Endothelial cell of umbilical vein (primary cell): ENCODE measurements around the gene SLC36A4. TPM values are rescaled to one million over a fixed set of nuclear protein-coding genes. Genes with fewer than 3 reads are reported as not detected.

Source experiments
- BruUV-seq: library from RNA; stranded (reverse); fragments of 400-500 nt; replicated peaks from 2 replicates; lab custom pipeline; 2021; lab: Mats Ljungman, UMichigan
- CTCF ChIA-PET: fragments of 300-600, 350-600 bp; sonication (Branson Sonifier 250); formaldehyde crosslinking; loops from one replicate; lab custom pipeline; 2021; ENCODE audit warnings: antibody characterized with exemption, inconsistent platforms; lab: Charles Lee
- POLR2A ChIA-PET: fragments of 300-600, 350-600 bp; sonication (Branson Sonifier 250); formaldehyde crosslinking; loops from one replicate; lab custom pipeline; 2021; ENCODE audit warnings: antibody characterized with exemption, inconsistent platforms; lab: Charles Lee
- DNase-seq: peaks from one replicate; pipeline ENCODE4 v3.0.0-alpha.2; 2011; ENCODE audit warnings: low read depth, low spot score
- FAIRE-seq: peaks from 2 replicates; lab custom pipeline; 2011; peaks lifted over from hg19 to GRCh38; lab: Jason Lieb, UNC
- H2AFZ ChIP-seq: 2 replicates; pipeline ENCODE4 v1.6.0; 2012; ENCODE audit warnings: low read depth, low read length, control low read depth, inconsistent platforms
- H3K27ac ChIP-seq: 2 replicates; pipeline ENCODE4 v1.5.1; 2011; ENCODE audit warnings: low read depth, mild to moderate bottlenecking, control low read depth, low read length, moderate library complexity; ENCODE audit not compliant: insufficient read depth
- H3K27me3 ChIP-seq, 2 experiments: 2 replicates each; pipeline versions ENCODE4 v1.6.0 to v1.6.1; 2011; ENCODE audit warnings: low read length in 2 of 2, mixed read lengths in 1 of 2; ENCODE audit not compliant: control insufficient read depth in 2 of 2, insufficient read depth in 2 of 2
- H3K36me3 ChIP-seq, 2 experiments: 2 replicates in 1 of 2; 3 replicates in 1 of 2; pipeline ENCODE4 v1.5.1; 2011; ENCODE audit warnings: low read length in 2 of 2, mild to moderate bottlenecking in 1 of 2, moderate library complexity in 1 of 2; ENCODE audit not compliant: control insufficient read depth in 2 of 2, insufficient read depth in 2 of 2; ENCODE audit errors: extremely low read depth in 1 of 2
- H3K4me1 ChIP-seq: 3 replicates; pipeline ENCODE4 v1.5.1; 2011; ENCODE audit warnings: mild to moderate bottlenecking, low read length; ENCODE audit not compliant: control insufficient read depth, insufficient read depth; ENCODE audit errors: extremely low read depth
- H3K4me2 ChIP-seq: 2 replicates; pipeline ENCODE4 v1.6.1; 2011; ENCODE audit warnings: low read length, control low read depth, mixed read lengths; ENCODE audit not compliant: insufficient read depth
- H3K4me3 ChIP-seq, 3 experiments: fragments of 200-600 bp in 1 of 3; sonication (generic), shearing (Covaris generic) in 1 of 3; replicated peaks in 1 of 3; 2 replicates each; pipeline ENCODE4 v1.5.1; 2011 to 2016; ENCODE audit warnings: control low read depth in 3 of 3, low read length in 3 of 3, mild to moderate bottlenecking in 2 of 3, inconsistent platforms in 1 of 3, low read depth in 1 of 3, moderate library complexity in 1 of 3; ENCODE audit not compliant: insufficient read depth in 1 of 3
- H3K79me2 ChIP-seq: 2 replicates; pipeline ENCODE4 v1.6.0; 2012; ENCODE audit warnings: low read length, inconsistent platforms; ENCODE audit not compliant: control insufficient read depth, insufficient read depth
- H3K9ac ChIP-seq: replicated peaks from 2 replicates; pipeline ENCODE3; 2011; ENCODE audit warnings: low read length, control low read depth; ENCODE audit not compliant: insufficient read depth; ENCODE audit errors: extremely low read depth
- H3K9me1 ChIP-seq: replicated peaks from 3 replicates; pipeline ENCODE4 v1.6.0; 2011; ENCODE audit warnings: mild to moderate bottlenecking, low read length; ENCODE audit not compliant: control insufficient read depth, insufficient read depth; ENCODE audit errors: extremely low read depth
- H3K9me3 ChIP-seq: replicated peaks from 2 replicates; pipeline ENCODE4 v1.5.1; 2012; ENCODE audit warnings: low read length, inconsistent platforms; ENCODE audit not compliant: control insufficient read depth, insufficient read depth
- H4K20me1 ChIP-seq: replicated peaks from 2 replicates; pipeline ENCODE3; 2011; ENCODE audit warnings: mild to moderate bottlenecking, low read length; ENCODE audit not compliant: control insufficient read depth, insufficient read depth; ENCODE audit errors: extremely low read depth
- GATA2 ChIP-seq: IDR thresholded peaks from 2 replicates; pipeline ENCODE4 v1.7.0; 2011; ENCODE audit warnings: low read depth, mild to moderate bottlenecking, moderate library complexity, mixed read lengths, low read length; ENCODE audit not compliant: insufficient read length, insufficient read depth
- JUN ChIP-seq: IDR thresholded peaks from 2 replicates; pipeline ENCODE4 v1.6.1; 2011; ENCODE audit warnings: borderline replicate concordance, low read depth; ENCODE audit not compliant: insufficient read length, insufficient read depth
- MYC ChIP-seq: IDR thresholded peaks from one replicate; pipeline ENCODE4 v1.6.1; 2011; ENCODE audit warnings: mild to moderate bottlenecking, low read depth, low read length
- POLR2A ChIP-seq: IDR thresholded peaks from 2 replicates; pipeline ENCODE4 v1.6.1; 2012; ENCODE audit warnings: low read depth, mild to moderate bottlenecking, control low read depth, low read length
- POLR2AphosphoS5 ChIP-seq: IDR thresholded peaks from 2 replicates; pipeline ENCODE4 v1.6.1; 2012; ENCODE audit warnings: low read depth, mild to moderate bottlenecking, control low read depth, low read length, moderate library complexity; ENCODE audit not compliant: insufficient read depth
- dilution Hi-C: fragments of 300-500 bp; cut with MboI; formaldehyde crosslinking; loops from one replicate; pipeline ENCODE4 v1.15.0; 2019; ENCODE audit warnings: low sequenced_read_pairs; ENCODE audit not compliant: extremely low pct_ligation_motif_present
- intact Hi-C: fragments of 100-400 bp; cut with micrococcal nuclease; formaldehyde crosslinking; loops from one replicate; pipeline ENCODE4 v1.10.0; 2022
- polyA plus RNA-seq, 4 experiments: library from polyadenylated mRNA; depleted of rRNA in 3 of 4; stranded (reverse) in 3 of 4; unstranded in 1 of 4; fragments of >200 nt; gene quantifications; 2 replicates each; pipeline versions ENCODE4 v1.2.1 to v1.2.3, GENCODE V29; 2011 to 2012; ENCODE audit warnings: missing spikeins in 1 of 4
- total RNA-seq: library from RNA; stranded (reverse); gene quantifications from 2 replicates; pipeline ENCODE4 v1.2.3, GENCODE V29; 2021
- TF ChIP-seq, protein P1 (sequence below), 2 donors: IDR thresholded peaks; 1 replicate in 1 of 2; 2 replicates in 1 of 2; pipeline ENCODE4 v1.5.1; 2011; ENCODE audit warnings: low read length in 2 of 2, mild to moderate bottlenecking in 2 of 2, moderate library complexity in 2 of 2, control low read depth in 1 of 2, inconsistent platforms in 1 of 2, low read depth in 1 of 2; ENCODE audit not compliant: insufficient read depth in 1 of 2; ENCODE audit errors: extremely low read depth in 1 of 2
- TF ChIP-seq, protein P2 (sequence below): IDR thresholded peaks from 2 replicates; pipeline ENCODE4 v1.6.1; 2011; ENCODE audit not compliant: insufficient read depth, insufficient read length

SLC36A4 gene
- total and polyA plus RNA-seq, 2 donors (not counting 3 experiments of a cell fraction or from before 2014, with no cell fraction given), result 8.5 to 16.8 TPM

DNA sequence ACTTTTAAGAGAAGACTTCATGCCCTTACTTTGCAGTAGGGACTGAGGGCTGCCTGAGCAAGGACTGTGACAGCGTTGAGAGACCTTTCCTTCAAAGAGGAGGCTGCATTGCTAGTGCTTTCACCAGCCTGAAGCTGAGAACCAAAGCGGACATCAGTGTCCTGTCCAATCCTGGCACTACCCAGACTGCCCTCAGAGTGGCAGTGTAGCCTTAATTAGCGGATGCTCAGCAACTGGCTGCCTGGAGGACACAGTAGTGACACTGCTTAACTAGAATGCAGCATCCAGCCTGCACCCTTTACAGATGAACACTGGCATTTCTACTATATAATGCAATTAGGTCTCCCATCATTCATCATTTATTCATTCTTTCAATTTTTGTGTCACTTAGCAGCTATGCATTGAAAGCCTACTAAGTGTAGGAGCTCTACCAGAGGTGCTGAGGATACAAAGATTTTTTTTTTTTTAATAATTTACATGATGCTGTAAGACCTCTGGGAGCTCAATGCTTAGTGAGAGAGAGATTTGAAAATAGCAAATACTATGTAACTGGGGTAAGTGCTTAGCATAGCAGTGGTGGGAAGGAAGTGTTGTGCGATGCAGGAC is 36.9 kb upstream of the SLC36A4 start:
- Histone ChIP-seq H3K9me1 (no peaks in the 10 kb centered on the region), H3K9ac (no peak overlapping the region), H3K4me2 (no peak overlapping the region), H3K27me3 (peaks cover 4 to 7% of the 10 kb centered on the region in 2 experiments), H3K4me1 (no peaks in the 10 kb centered on the region), H3K9me3 (no peaks in the 10 kb centered on the region), H4K20me1 (no peaks in the 10 kb centered on the region), H3K27ac (no peak overlapping the region), H3K79me2 (no peaks in the 10 kb centered on the region), H3K4me3 (no peak overlapping the region), H3K36me3 (no peaks in the 10 kb centered on the region), H2AFZ (no peak overlapping the region)
- no TSS peak for BruUV-seq
- intact Hi-C loops (loop anchor here (1.0 to 10.0 kb wide), 5 partner anchors 309 to 1268 kb away; partner anchors contain the start of genes MED17 and SMCO4), dilution Hi-C loops (no loop called here)
- ChIA-PET CTCF (interaction anchor here (0.6 to 4.9 kb wide), 32 partner anchors 10 to 1270 kb away, joined by 3 to 195 read pairs (median 4); partner anchors contain the start of genes CEP295 and SMCO4), POLR2A (interaction anchor here (0.9 kb wide), 1 partner anchor 308 kb away, joined by 3 read pairs; no protein-coding TSS in a partner anchor)
- DNase-seq (peak; percentile 77), FAIRE-seq (peak; percentile 87)
- TF ChIP-seq, protein P1, sequence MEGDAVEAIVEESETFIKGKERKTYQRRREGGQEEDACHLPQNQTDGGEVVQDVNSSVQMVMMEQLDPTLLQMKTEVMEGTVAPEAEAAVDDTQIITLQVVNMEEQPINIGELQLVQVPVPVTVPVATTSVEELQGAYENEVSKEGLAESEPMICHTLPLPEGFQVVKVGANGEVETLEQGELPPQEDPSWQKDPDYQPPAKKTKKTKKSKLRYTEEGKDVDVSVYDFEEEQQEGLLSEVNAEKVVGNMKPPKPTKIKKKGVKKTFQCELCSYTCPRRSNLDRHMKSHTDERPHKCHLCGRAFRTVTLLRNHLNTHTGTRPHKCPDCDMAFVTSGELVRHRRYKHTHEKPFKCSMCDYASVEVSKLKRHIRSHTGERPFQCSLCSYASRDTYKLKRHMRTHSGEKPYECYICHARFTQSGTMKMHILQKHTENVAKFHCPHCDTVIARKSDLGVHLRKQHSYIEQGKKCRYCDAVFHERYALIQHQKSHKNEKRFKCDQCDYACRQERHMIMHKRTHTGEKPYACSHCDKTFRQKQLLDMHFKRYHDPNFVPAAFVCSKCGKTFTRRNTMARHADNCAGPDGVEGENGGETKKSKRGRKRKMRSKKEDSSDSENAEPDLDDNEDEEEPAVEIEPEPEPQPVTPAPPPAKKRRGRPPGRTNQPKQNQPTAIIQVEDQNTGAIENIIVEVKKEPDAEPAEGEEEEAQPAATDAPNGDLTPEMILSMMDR (IDR thresholded peaks at IDR 0.05; ENCODE audit: extremely low read depth in 1 of 2, insufficient read depth in 1 of 2, low read depth in 1 of 2, low read length in 2 of 2), result peak; percentile 74 to 85
- TF ChIP-seq MYC, result no peak
- TF ChIP-seq JUN, result no peak
- no peak for TF ChIP-seq GATA2
- no peak for TF ChIP-seq POLR2AphosphoS5
- no peak for TF ChIP-seq POLR2A
- TF ChIP-seq, protein P2, sequence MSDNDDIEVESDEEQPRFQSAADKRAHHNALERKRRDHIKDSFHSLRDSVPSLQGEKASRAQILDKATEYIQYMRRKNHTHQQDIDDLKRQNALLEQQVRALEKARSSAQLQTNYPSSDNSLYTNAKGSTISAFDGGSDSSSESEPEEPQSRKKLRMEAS, result no peak
